ENCODE measurements around the gene STK35. TPM values are rescaled to one million over a fixed set of nuclear protein-coding genes. Genes with fewer than 3 reads are reported as not detected.

The STK35 gene
- total RNA-seq, 1 donor from 2014 or later: 20.0 TPM

- Histone ChIP-seq H3K27me3 (ENCODE audit: control insufficient read depth, insufficient read depth, low read length) (no peaks in the 10 kb centered on the region), H3K4me3 (ENCODE audit: low read depth, low read length) (no peak overlapping the region), H3K36me3 (ENCODE audit: control insufficient read depth, insufficient read depth, low read length) (no peaks in the 10 kb centered on the region)
- no peak for FAIRE-seq
- no peak for TF ChIP-seq CTCF (IDR thresholded peaks at IDR 0.05; ENCODE audit: insufficient read depth, low read length, severe bottlenecking)
- no peak for DNase-seq (ENCODE audit: low read depth)
These were observed 94.0 kb downstream of the STK35 start for GRCh38 chr20:2195614-2196013.

- H3K4me3 ChIP-seq (ENCODE audit: low read depth, low read length): no peak overlapping the region
- no peak for DNase-seq (ENCODE audit: low read depth)
- H3K36me3 ChIP-seq (ENCODE audit: control insufficient read depth, insufficient read depth, low read length): no peaks in the 10 kb centered on the region
- no peaks in the 10 kb centered on the region for H3K27me3 ChIP-seq (ENCODE audit: control insufficient read depth, insufficient read depth, low read length)
- no peak for TF ChIP-seq CTCF (IDR thresholded peaks at IDR 0.05; ENCODE audit: insufficient read depth, low read length, severe bottlenecking)
- FAIRE-seq: peak; percentile 73
These were observed 95.5 kb downstream of the STK35 start for GRCh38 chr20:2197166-2197565.

Other genes starting within 250 kb of the STK35 start
- 5.0 and 6.8 TPM in 2 replicates for gene SIRPA, start 206.4 kb upstream of the STK35 start, total RNA-seq
- not detected in 2 replicates for gene PDYN, start 107.8 kb upstream of the STK35 start, total RNA-seq
- gene TGM3, start 194.2 kb downstream of the STK35 start, total RNA-seq: 11.8 and 42.6 TPM in 2 replicates